ENCODE data around the gene SH3TC1.

SH3TC1 gene

GRCh38 chr4:8241211-8241779 lies 42.2 kb downstream of the SH3TC1 start:
- no peak for DNase-seq (ENCODE audit: low read depth in 1 of 2, low spot score in 1 of 2)
- TF ChIP-seq CTCF (IDR thresholded peaks at IDR 0.05; ENCODE audit: insufficient read depth, low read length), result no peak
- no peak for TF ChIP-seq POLR2AphosphoS5 (IDR thresholded peaks at IDR 0.05; ENCODE audit: low read depth)
- TF ChIP-seq REST (IDR thresholded peaks at IDR 0.05; ENCODE audit: insufficient replicate concordance, low read depth), result no peak
- no peak for TF ChIP-seq SPI1 (IDR thresholded peaks at IDR 0.05; ENCODE audit: borderline replicate concordance, low read depth)
- TF ChIP-seq GABPA (IDR thresholded peaks at IDR 0.05; ENCODE audit: low read depth), result no peak
- Histone ChIP-seq H3K27me3 (ENCODE audit: insufficient read depth, poor library complexity, severe bottlenecking) (no peaks in the 10 kb centered on the region), H3K4me3 (replicated peaks; ENCODE audit: insufficient read depth, low read length) (no peak overlapping the region), H3K27ac (replicated peaks) (no peak overlapping the region)

- DNase-seq (ENCODE audit: low read depth in 1 of 2, low spot score in 1 of 2), result peak; percentile 62 to 85
- TF ChIP-seq SPI1 (IDR thresholded peaks at IDR 0.05; ENCODE audit: borderline replicate concordance, low read depth) (no peak), REST (IDR thresholded peaks at IDR 0.05; ENCODE audit: insufficient replicate concordance, low read depth) (no peak), CTCF (IDR thresholded peaks at IDR 0.05; ENCODE audit: insufficient read depth, low read length) (peak; percentile 61)
- Histone ChIP-seq H3K4me3 (replicated peaks; ENCODE audit: insufficient read depth, low read length) (no peak overlapping the region), H3K27ac (replicated peaks) (0 out of 2 replicates have a peak overlapping the region, but pooled peaks have one; percentile 15), H3K27me3 (ENCODE audit: insufficient read depth, poor library complexity, severe bottlenecking) (no peaks in the 10 kb centered on the region)
These were observed 43.0 kb downstream of the SH3TC1 start for GRCh38 chr4:8241895-8242696.

- no peak for TF ChIP-seq POLR2AphosphoS5 (IDR thresholded peaks at IDR 0.05; ENCODE audit: low read depth)
- Histone ChIP-seq H3K27ac (replicated peaks) (0 out of 2 replicates have a peak overlapping the region, but pooled peaks have one; percentile 15), H3K4me3 (replicated peaks; ENCODE audit: insufficient read depth, low read length) (no peak overlapping the region), H3K27me3 (ENCODE audit: insufficient read depth, poor library complexity, severe bottlenecking) (no peaks in the 10 kb centered on the region)
- no peak for DNase-seq (ENCODE audit: low read depth in 1 of 2, low spot score in 1 of 2)
These were observed 43.9 kb downstream of the SH3TC1 start for GRCh38 chr4:8242782-8243560.
